ENCODE data around the gene FBXO3.
"Not testable (repeated sequence)": the region's sequence is repeated elsewhere in the genome, so short reads cannot be mapped to it uniquely, and the experiment has no call there.

FBXO3 gene

GRCh38 chr11:33729072-33729664 lies 45.2 kb downstream of the FBXO3 start:
- DNase-seq (ENCODE audit: low read depth in 2 of 2, low spot score in 1 of 2): not testable (repeated sequence)

GRCh38 chr11:33727539-33727938 lies 46.8 kb downstream of the FBXO3 start:
- not testable (repeated sequence) for DNase-seq (ENCODE audit: low read depth in 2 of 2, low spot score in 1 of 2)

- no peak for DNase-seq (ENCODE audit: low read depth in 2 of 2, low spot score in 1 of 2)
Measured at GRCh38 chr11:33725496-33725895, 48.8 kb downstream of the FBXO3 start.

- no peak for DNase-seq (ENCODE audit: low read depth in 2 of 2, low spot score in 1 of 2)
Measured at GRCh38 chr11:33724644-33725035, 49.7 kb downstream of the FBXO3 start.

GRCh38 chr11:33723238-33723881 lies 51.0 kb downstream of the FBXO3 start:
- no peak for DNase-seq (ENCODE audit: low read depth in 2 of 2, low spot score in 1 of 2)

GRCh38 chr11:33722590-33723234 lies 51.6 kb downstream of the FBXO3 start:
- DNase-seq (ENCODE audit: low read depth in 2 of 2, low spot score in 1 of 2): no peak

DNA sequence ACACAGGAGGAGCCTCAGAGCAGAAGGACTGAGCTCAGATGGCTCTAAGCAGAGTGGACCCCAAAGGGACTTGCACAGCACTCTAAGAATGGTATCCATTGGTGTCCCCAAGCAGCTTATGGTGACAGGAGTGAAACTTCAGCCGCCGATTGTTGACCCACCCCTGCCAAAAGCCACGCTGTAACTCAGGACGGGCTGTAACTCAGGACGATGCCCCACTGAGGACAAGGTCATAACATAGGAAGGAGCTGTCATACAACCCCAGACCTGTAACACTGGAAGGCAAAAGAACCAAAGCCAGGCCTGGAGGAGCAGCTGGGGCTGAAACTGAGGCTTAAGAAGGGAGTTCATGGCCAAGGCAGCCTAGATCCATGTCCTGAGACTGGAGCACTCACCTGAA lies 52.3 kb downstream of the FBXO3 start:
- DNase-seq (ENCODE audit: low read depth in 2 of 2, low spot score in 1 of 2): no peak

- DNase-seq (ENCODE audit: low read depth in 2 of 2, low spot score in 1 of 2): no peak
Measured at GRCh38 chr11:33721426-33721825, 52.9 kb downstream of the FBXO3 start.

GRCh38 chr11:33719587-33719986 lies 54.7 kb downstream of the FBXO3 start:
- no peak for DNase-seq (ENCODE audit: low read depth in 2 of 2, low spot score in 1 of 2)

- no peak for DNase-seq (ENCODE audit: low read depth in 2 of 2, low spot score in 1 of 2)
Measured at GRCh38 chr11:33718440-33718839, 55.9 kb downstream of the FBXO3 start.

DNA sequence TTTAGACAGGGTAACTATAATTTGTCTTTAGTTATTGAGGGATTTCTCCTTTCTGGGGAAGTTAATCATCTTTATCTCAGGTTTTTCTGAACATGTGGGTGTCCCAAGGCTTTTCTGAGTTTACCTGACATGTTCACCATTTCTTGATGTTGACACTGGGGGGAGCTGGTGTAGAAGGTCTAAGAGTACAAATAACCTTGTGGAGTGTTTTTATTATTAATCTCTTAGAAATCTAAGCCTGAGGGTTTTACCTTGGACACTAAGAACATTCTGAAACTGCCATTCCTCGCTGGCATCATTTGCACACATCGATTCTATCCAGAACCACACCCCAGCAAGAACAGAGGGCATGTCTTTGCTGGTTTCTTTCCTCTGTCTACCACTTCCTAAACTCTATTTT lies 58.1 kb downstream of the FBXO3 start:
- no peak for DNase-seq (ENCODE audit: low read depth in 2 of 2, low spot score in 1 of 2)

DNA sequence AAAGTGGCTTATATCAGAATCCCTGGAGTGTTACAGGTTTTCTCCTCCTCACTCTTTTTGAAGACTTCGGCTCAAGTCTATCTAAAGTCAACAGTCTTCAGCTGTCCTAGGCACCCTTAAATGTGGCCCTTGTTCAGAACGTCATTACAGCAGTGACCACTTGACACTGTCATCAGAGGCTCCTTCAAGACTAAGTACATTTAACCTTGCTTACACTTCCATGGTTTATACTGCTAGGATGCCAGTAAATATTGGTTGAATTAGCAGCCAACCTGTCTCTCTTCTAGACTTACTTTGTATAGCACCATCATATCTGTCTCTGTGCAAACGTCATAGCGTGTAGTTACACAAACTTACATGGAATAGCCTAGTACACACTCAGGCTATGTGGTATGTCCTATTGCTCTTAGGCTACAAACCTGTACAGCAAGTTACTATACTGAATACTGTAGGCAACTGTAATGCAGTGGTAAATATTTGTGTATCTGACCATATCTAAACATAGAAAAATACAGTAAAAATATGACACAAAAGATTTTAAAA lies 60.4 kb downstream of the FBXO3 start:
- no peak for DNase-seq (ENCODE audit: low read depth in 2 of 2, low spot score in 1 of 2)

DNA sequence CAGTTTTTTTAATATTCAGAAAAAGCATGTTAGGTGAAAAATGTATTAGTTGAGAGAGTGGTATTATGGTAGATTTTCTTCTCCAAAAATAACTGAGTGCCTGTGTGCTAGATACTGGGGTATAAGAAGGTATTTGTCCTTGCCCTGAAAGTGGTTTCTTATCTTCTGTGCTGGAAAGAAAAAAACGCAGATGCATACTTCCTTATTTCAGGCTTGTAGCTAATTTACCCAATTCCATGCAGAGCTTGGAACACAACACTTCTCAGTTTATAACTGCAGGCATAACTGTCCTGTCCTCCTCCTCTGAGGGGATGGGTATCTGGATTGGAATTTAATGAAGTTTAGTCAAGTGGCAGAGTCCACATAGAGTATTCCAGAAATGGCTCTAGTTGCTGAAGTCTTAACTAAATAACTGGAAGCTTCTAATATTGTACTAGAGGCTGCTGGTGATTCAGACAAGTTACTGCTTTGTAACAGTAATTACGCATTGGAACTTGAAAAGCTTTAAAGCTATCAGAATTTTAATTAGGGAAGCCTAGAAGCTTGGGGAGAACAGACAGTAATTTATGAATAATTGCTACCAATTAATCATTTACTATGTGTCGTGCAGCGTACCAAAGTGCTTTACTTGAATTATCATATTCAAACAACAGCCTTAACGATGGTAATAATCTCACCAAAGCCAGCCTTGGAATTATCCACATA lies 61.0 kb downstream of the FBXO3 start:
- DNase-seq (ENCODE audit: low read depth in 2 of 2, low spot score in 1 of 2): no peak

GRCh38 chr11:33712436-33712835 lies 61.9 kb downstream of the FBXO3 start:
- DNase-seq (ENCODE audit: low read depth in 2 of 2, low spot score in 1 of 2): no peak

- DNase-seq (ENCODE audit: low read depth in 2 of 2, low spot score in 1 of 2): no peak
Measured at GRCh38 chr11:33709466-33709865, 64.9 kb downstream of the FBXO3 start.

DNA sequence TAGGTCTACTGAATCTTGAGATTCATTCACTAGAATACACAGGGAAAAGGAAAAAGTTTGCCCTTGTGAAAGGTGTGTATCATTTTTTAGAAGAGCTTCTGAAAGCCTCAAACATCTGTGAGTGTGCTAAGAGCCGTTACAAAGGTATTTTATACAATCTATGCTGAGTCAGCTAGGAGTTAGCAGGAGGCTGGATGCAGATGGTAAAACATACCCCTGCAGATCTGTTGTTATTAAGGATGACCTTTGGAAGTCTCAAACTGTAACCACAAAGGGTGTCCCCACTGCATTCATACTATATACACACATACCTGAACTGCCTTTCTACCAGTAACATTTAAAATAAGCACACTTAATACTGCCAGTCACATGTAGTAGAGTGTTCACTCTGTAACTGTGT lies 65.3 kb downstream of the FBXO3 start:
- no peak for DNase-seq (ENCODE audit: low read depth in 2 of 2, low spot score in 1 of 2)

DNA sequence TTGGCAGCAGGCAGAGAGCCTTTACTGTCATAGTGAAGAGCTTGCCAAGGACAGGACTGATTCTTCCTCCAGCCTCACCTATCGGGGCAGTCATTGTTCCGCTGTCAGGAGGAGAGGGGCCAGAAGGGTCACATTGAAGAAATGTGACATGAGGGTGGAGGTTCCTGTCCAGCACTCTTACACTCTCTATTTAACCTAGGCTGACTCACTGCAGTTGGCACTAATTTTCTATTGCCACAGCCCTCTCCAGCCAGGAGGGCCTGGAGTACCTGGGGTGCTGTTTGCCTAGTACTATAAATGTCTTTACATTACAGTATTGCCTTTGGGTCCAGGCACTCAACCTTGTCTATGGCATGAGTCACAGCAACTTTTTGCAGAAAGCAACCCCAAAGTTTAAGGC lies 66.5 kb downstream of the FBXO3 start:
- not testable (repeated sequence) for DNase-seq (ENCODE audit: low read depth in 2 of 2, low spot score in 1 of 2)

DNA sequence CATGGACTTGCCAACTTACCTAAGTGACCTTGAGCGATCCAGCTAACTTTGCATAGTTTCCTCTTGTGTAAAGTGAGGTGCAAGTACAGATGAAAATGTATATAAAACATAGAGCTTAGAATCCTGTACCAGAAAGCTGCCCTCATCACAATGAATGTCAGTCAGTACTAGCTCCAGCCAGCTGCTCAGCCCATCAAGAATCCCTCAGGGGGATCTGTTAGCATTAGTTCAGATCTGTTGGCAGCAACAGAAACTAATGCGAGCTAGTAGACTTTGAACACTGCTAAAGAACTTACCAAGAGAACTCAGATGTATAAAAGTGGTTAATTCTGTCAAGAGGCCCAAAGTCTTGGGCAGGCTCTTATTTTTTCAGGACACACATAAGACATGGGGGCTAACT lies 67.4 kb downstream of the FBXO3 start:
- DNase-seq (ENCODE audit: low read depth in 2 of 2, low spot score in 1 of 2): no peak

- no peak for DNase-seq (ENCODE audit: low read depth in 2 of 2, low spot score in 1 of 2)
Measured at GRCh38 chr11:33706546-33706945, 67.8 kb downstream of the FBXO3 start.

DNA sequence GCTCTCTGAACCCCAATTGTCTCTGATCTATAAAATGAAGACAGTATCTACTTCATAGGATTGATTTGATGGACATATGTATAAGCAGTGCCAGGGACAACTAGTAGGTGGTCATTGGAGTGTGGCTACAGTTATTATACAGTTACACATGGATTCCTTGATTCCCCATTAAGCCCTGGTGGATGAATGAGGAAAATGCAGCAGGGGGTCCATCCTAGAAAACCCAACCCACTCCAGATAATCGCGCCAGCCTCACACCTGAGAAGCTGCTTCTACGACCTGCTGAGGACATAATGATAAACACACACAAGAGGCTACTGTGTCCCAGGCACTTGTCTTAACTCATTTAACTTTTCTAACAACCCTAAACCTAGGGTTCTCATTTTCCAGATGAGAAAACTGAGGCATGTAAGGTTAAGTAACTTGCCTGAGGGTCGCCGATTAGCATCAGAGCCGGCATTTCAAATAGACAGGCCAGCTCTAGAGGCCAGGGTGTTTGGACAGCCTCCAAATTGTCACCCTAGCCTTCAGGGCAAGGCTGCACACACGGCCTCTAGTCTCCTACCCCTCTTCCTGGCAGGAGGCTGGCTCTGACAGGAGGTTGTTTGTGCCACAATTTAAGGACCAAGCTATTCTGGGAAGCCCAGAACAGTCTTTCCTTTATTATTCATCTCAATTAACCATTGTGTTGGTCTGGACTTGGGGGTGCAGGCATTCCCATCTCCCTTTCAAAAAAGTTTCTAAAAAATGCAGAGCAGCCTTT lies 69.9 kb downstream of the FBXO3 start:
- DNase-seq (ENCODE audit: low read depth in 2 of 2, low spot score in 1 of 2): no peak

DNA sequence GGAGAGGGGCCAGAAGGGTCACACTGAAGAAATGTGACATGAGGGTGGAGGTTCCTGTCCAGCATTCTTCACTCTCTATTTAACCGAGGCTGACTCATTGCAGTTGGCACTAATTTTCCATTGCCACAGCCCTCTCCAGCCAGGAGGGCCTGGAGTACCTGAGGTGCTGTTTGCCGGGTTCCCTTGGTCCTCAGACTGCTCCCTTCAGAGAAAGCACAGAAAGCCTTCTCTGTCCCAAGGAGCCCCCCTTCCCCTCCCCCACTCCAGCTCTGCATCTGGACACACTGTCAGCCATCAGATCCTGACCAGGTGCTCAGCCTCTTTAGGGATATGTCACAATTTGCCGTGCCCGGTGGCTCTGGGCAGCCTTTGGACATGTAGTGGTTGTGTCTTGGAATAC lies 70.5 kb downstream of the FBXO3 start:
- DNase-seq (ENCODE audit: low read depth in 2 of 2, low spot score in 1 of 2): no peak

Data from stimulated activated CD8-positive, alpha-beta memory T cell treated with anti-CD3 and anti-CD28 coated beads, Interleukin-4, amount 100 ng/mL, for 4 hours (primary cell).